Stimulated activated CD8-positive, alpha-beta memory T cell treated with anti-CD3 and anti-CD28 coated beads, Interleukin-15, amount 100 ng/mL, for 1 hour (primary cell): ENCODE data around the gene SERPINB13.

Source experiments
- DNase-seq: peaks from one replicate; pipeline ENCODE4 v3.0.0-alpha.2; 2020; ENCODE audit warnings: low read depth

Gene SERPINB13, protein sequence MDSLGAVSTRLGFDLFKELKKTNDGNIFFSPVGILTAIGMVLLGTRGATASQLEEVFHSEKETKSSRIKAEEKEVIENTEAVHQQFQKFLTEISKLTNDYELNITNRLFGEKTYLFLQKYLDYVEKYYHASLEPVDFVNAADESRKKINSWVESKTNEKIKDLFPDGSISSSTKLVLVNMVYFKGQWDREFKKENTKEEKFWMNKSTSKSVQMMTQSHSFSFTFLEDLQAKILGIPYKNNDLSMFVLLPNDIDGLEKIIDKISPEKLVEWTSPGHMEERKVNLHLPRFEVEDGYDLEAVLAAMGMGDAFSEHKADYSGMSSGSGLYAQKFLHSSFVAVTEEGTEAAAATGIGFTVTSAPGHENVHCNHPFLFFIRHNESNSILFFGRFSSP

DNA sequence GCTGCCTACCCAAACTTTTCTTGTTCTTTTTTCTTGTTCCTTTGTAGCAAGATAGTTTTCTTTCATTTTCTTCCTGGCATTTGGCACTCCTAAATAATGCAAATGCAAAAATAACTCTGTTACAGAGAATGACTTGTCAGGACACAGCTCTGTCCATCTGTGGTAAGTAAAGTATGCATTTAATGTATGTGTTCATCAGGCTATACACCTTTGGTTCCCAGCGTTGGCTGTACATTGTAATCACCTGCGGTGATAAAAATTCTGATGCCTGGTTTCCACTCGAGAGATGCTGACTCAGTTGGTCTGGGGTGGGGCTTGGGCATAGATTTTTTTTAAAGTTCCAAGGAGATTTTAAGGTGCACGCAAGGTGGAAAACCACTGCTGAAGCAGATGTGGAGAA is at the start of gene SERPINB13:
SERPINB13 (plus strand) TSS at position 378 of the 400 bp plus-strand sequence. CDS start 1,325 bp downstream, outside the sequence.
- no peak for DNase-seq

DNA sequence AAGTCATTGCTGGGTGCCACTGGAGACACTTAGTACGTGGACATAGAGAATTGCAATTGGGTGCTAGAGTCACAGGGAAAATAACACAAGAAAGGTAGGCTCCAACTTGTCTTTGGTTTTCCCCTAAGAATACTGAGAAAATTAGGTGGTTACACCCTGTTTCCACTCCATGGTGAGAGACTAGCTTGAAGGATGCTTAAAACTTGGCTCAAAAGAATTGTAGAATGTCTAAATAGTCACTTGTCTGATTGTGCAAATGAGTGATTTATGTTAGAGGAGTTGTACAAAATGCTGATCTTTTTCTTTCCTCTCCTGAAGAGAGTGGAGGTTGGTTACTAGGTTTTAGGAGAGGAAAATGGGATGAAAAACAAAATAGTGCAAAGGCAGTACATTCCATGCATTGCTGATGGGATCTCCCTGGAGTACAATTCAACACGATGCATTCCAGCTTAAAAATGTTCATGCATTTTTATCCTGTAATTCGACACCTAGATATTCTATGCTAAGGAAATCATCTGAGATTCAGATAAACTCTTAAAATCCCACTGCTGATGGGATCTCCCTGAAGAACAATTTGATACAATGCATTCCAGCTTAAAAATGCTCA is 47.1 kb upstream of the SERPINB13 start:
- DNase-seq = no peak

DNA sequence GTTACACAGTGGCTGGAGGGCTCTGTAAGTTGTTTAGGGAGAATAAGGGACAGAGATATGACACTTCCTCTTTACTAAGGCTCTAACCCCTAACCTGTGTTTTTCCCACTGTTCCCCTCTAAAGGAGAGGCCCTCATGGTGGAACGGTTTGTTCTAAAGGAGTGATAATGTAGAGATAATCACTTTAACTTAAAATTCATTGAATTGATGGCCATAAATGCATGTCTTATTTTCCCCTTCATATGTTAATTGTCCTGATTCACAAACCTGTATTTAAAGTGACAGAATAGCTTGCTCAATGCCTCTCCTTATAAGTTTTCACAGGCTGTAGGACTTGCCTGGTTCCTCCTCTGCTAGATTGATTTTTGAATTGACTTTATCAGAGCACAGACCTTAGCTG is 45.1 kb upstream of the SERPINB13 start, which contains the start of gene SERPINB12:
SERPINB12 (plus strand) TSS at position 301 of the 400 bp plus-strand sequence. CDS start 13,791 bp downstream, outside the sequence.
- DNase-seq = no peak

DNA sequence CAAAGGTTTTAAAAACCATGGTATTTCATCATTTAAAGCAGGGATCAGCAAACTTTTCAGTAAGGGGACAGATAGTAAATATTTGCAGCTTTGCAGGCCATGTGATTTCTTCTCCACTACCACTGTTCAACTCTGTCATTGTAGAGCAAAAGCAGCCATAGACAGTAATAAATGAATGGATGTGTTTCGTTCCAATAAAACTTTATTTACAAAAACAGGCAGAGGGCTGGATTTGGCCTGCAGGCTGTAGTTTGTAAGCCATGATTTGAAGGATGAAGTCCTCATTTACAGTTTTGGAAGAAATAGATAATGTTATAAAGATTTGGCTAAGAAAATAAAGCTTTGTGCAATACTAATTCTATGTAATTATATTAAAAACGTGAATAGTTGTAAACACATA is 43.1 kb upstream of the SERPINB13 start:
- no peak for DNase-seq

DNA sequence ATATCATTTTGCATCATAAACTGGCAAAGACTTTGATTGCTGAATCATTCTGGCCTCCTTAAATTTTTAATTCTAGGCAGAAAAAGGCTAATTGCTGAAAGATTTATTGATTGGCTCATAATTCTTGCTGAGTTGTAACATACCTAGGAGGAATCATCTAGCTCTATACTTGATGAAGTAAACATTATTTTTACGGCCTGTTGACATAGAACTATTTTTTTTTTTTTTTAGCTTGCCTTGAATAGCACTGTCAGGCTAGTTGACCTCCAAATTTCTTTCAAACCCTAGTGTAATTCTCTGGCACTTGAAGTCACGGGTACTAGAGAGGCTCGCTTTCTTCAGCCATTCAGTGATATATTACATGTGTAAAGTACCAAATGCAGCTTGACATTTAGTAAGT is 42.1 kb upstream of the SERPINB13 start:
- no peak for DNase-seq

- no peak for DNase-seq
Measured at GRCh38 chr18:63550068-63550467, 37.1 kb upstream of the SERPINB13 start.

- DNase-seq = no peak
Measured at GRCh38 chr18:63551769-63552168, 35.4 kb upstream of the SERPINB13 start.

GRCh38 chr18:63552581-63552980 is 34.6 kb upstream of the SERPINB13 start:
- DNase-seq = no peak

DNA sequence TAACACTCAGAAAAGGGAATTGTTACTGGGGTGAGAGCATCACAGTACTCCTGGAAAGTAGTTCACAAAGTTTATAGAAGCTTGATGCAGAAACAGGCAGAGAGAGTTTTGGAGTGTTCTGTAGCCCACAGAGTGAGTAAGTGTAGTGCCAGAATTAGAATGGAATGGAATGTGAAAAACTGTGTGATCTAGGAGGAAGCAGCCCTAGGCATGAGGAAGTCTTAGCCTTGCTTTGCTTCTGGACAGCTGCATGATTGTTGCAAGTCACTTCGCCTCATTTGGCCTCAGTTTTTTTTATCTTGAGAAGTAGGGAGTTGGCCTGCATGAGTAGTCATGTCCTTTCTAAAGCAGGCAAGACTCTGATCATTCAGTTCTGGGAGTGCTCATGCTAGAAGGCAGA is 34.1 kb upstream of the SERPINB13 start:
- DNase-seq = no peak

- no peak for DNase-seq
Measured at GRCh38 chr18:63559567-63560491, 27.3 kb upstream of the SERPINB13 start.

DNA sequence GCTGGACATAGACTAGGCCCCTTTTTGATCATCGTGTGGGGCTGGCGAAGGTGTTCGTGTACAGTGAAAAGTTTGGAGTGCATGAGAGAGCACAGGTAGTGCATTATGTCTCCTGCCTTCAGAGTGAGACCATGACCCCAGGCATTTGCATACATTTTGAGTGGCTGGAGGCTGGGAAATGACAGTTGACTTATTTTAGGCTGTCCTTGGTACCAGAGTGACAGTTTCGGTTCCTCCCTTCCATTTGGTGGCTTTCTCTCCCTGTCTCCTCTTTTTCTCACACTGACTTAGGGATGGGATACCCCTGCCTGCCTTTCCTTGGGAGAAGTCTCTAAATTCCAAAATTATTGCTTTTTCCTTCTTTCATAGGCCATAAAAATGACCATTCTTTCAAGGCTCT is 24.9 kb upstream of the SERPINB13 start:
- no peak for DNase-seq

DNA sequence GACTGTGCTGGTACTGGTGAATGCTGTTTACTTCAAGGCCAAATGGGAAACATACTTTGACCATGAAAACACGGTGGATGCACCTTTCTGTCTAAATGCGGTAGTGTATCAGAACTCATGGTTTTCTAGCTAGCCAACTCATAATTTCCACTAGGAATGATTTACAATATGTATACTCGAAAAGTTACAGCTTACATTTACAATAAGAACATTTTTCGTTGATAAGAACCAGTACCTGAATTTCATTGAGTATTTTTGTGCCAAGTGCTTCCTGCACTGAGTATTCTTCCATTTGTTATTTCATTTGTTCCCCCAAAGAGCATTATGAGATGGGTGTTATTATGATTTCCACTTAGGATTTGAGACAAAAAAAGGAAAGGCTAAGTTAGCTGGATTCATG is 23.1 kb upstream of the SERPINB13 start:
- no peak for DNase-seq

DNA sequence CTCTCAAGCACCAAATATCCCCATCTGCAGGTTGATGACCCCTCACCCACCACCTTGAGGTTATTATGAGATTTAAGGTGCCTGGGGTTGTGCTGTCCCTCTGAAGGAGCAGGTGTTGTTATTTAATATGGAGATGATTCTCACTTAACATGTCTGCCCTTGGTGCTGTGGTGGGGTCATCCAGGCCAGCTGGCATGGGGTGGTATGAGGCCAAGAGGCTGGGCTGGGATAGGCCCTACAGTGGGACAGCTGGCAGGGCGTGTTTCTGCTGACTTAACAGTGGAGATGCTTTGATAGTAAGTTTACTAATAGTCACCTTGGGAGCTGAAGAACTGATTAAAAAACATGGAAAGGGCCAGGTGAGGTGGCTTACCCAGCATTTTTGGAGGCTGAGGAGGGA is 22.6 kb upstream of the SERPINB13 start:
- no peak for DNase-seq

GRCh38 chr18:63567276-63567675 is 19.9 kb upstream of the SERPINB13 start:
- no peak for DNase-seq

DNA sequence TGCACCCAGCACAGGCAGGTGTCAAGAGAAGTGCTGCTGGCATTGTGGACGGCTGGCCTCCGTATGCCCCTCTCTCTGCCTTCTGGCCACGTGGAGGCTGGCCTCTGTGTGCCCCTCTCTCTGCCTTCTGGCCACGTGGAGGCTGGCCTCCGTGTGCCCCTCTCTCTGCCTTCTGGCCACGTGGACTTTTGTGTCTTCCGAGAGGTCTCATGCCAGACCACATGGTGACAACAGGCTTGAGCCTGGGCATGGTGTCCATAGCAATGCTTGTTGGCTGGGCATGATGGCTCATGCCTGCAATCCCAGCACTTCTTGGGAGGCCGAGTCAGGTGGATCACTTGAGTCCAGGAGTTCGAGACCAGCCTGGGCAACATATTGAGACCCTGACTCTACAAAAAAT is 19.3 kb upstream of the SERPINB13 start:
- DNase-seq = no peak

GRCh38 chr18:63570721-63571120 is 16.4 kb upstream of the SERPINB13 start:
- DNase-seq = no peak

GRCh38 chr18:63575681-63576080 is 11.5 kb upstream of the SERPINB13 start:
- no peak for DNase-seq

GRCh38 chr18:63578357-63578958 is 8.7 kb upstream of the SERPINB13 start:
- DNase-seq = no peak

- no peak for DNase-seq
Measured at GRCh38 chr18:63579616-63580015, 7.5 kb upstream of the SERPINB13 start.

DNA sequence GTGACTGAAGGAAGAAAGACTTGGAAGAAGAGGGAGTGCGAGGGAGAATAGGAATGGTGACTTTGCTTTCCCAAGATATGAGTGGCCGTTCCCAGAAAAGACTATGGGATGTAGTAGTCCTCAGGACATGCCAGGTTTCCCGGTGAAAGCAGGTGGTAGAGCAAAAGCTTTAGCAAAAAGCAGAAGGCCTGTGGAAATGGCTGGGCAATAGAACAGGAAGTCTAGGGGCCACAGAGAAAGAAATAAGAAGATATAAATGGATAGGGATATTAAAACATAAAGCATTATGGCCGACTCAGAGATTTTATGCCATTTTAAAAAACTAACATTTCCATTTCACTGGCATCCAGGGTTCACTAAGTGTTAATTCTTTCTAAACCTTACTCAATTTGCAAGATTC is 1.2 kb upstream of the SERPINB13 start:
- no peak for DNase-seq

GRCh38 chr18:63586431-63586830 is 712 bp upstream of the SERPINB13 start:
- DNase-seq = no peak

DNA sequence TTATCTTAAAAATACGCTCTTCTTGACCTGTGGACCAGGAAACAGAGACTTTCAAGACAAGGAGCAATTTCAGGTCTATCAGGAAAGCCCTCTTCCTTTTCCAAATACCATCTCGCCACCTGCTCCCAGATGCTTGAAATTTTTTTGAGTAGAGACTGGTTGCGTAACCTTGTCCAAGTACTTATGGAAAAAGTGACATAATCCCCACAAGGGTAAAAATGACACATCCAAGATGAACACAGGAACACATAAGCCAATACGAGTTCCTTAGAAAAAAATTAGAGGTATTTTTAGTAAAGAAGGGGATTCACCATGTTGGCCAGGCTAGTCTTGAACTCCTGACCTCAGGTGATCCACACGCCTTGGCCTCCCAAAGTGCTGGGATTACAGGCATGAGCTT is 1.8 kb downstream of the SERPINB13 start:
- DNase-seq = no peak
